CD4-positive, CD25-positive, alpha-beta regulatory T cell (primary cell): ENCODE measurements around the gene PLS1. TPM values are rescaled to one million over a fixed set of nuclear protein-coding genes. Genes with fewer than 3 reads are reported as not detected.

Experiments used
- ATAC-seq, 2 donors: fragments of 150-1000 bp; cut with Tn5 transposase; one replicate each; pipeline ENCODE4 v1.10.0; 2021; ENCODE audit warnings: low read depth in 2 of 2, moderate number of reproducible peaks in 2 of 2, moderate library complexity in 1 of 2
- DNase-seq, 3 donors: peaks; one replicate each; pipeline versions ENCODE4 v3.0.0 to v3.0.0-alpha.2; 2012 to 2022; ENCODE audit warnings: mixed read lengths in 1 of 3
- H3K27ac ChIP-seq: one replicate; pipeline ENCODE4 v1.7.0; 2013; ENCODE audit warnings: mild to moderate bottlenecking, low read length; ENCODE audit not compliant: insufficient read depth, poor library complexity, severe bottlenecking
- H3K27me3 ChIP-seq: one replicate; pipeline ENCODE4 v1.7.0; 2013; ENCODE audit warnings: low read length; ENCODE audit not compliant: control insufficient read depth, insufficient read depth
- H3K36me3 ChIP-seq: one replicate; pipeline ENCODE4 v1.7.0; 2013; ENCODE audit warnings: mild to moderate bottlenecking, low read length, moderate library complexity; ENCODE audit not compliant: control insufficient read depth, insufficient read depth
- H3K4me1 ChIP-seq: 2 replicates; pipeline ENCODE4 v1.7.0; 2013; ENCODE audit warnings: mild to moderate bottlenecking, low read length; ENCODE audit not compliant: insufficient read depth, control insufficient read depth, poor library complexity, severe bottlenecking
- H3K4me3 ChIP-seq: one replicate; pipeline ENCODE4 v1.7.0; 2013; ENCODE audit warnings: low read depth, mild to moderate bottlenecking, low read length, moderate library complexity
- H3K9me3 ChIP-seq, 2 experiments: 1 replicate in 1 of 2; 2 replicates in 1 of 2; pipeline ENCODE4 v1.7.0; 2013; ENCODE audit warnings: low read length in 2 of 2, mild to moderate bottlenecking in 1 of 2, moderate library complexity in 1 of 2; ENCODE audit not compliant: control insufficient read depth in 2 of 2
- H3K27ac Mint-ChIP-seq, 3 donors: one replicate each; pipeline ENCODE4 v1.8.0; 2020 to 2022; ENCODE audit warnings: mild to moderate bottlenecking in 3 of 3, mixed read lengths in 3 of 3, moderate library complexity in 2 of 3
- H3K27me3 Mint-ChIP-seq: one replicate; pipeline ENCODE4 v1.8.0; 2022; ENCODE audit warnings: mild to moderate bottlenecking, mixed read lengths
- H3K36me3 Mint-ChIP-seq: one replicate; pipeline ENCODE4 v1.8.0; 2020; ENCODE audit warnings: mixed read lengths
- H3K4me1 Mint-ChIP-seq, 4 donors: one replicate each; pipeline ENCODE4 v1.8.0; 2020 to 2022; ENCODE audit warnings: mixed read lengths in 4 of 4, mild to moderate bottlenecking in 1 of 4
- H3K4me3 Mint-ChIP-seq, 4 donors: one replicate each; pipeline ENCODE4 v1.8.0; 2020 to 2022; ENCODE audit warnings: mild to moderate bottlenecking in 4 of 4, mixed read lengths in 4 of 4, moderate library complexity in 3 of 4
- H3K9me3 Mint-ChIP-seq, 7 donors: one replicate each; pipeline ENCODE4 v1.8.0; 2020 to 2022; ENCODE audit warnings: mixed read lengths in 7 of 7, mild to moderate bottlenecking in 3 of 7, moderate library complexity in 2 of 7
- polyA plus RNA-seq, 4 donors: library from polyadenylated mRNA; unstranded; fragments of 300-500 nt; fragmentation: Illumina TruSeq; gene quantifications; one replicate each; pipeline ENCODE4 v1.2.3, GENCODE V29; 2021
- total RNA-seq: library from RNA; stranded (reverse); gene quantifications from one replicate; pipeline ENCODE4 v1.2.3, GENCODE V29; 2022

The PLS1 gene
- total and polyA plus RNA-seq, 5 donors from 2014 or later, result 1.00 to 4.7 (median 2.5) TPM

DNA sequence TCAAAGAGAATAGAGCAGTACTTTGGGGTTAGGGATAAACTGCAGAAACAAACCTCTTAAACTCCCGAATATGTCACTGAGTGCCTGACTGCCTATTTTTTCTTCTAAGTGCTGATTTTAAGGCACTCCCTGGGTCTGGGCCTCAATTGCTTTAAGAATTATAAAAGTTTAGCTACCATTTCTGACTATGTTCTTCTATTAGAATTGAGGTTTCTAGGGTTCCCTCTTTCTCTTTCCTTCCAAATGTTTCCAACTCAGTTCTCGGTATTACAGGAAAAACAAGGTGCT lies 28.9 kb downstream of the PLS1 start:
- H3K4me1 Mint-ChIP-seq, result peaks cover 0 to 4% (median 0%) of the 10 kb centered on the region in 4 donors
- H3K27ac Mint-ChIP-seq, result no peak overlapping the region
- peaks cover 18% of the 10 kb centered on the region for H3K27me3 Mint-ChIP-seq
- no peak for ATAC-seq
- H3K9me3 Mint-ChIP-seq, result no peaks in the 10 kb centered on the region
- no peaks in the 10 kb centered on the region for H3K9me3 ChIP-seq
- no peaks in the 10 kb centered on the region for H3K36me3 ChIP-seq
- DNase-seq, result no peak
- H3K36me3 Mint-ChIP-seq, result no peaks in the 10 kb centered on the region
- no peak overlapping the region for H3K4me3 Mint-ChIP-seq
- H3K4me1 ChIP-seq, result no peaks in the 10 kb centered on the region
- no peaks in the 10 kb centered on the region for H3K27me3 ChIP-seq
- H3K4me3 ChIP-seq, result no peak overlapping the region
- H3K27ac ChIP-seq, result no peak overlapping the region

DNA sequence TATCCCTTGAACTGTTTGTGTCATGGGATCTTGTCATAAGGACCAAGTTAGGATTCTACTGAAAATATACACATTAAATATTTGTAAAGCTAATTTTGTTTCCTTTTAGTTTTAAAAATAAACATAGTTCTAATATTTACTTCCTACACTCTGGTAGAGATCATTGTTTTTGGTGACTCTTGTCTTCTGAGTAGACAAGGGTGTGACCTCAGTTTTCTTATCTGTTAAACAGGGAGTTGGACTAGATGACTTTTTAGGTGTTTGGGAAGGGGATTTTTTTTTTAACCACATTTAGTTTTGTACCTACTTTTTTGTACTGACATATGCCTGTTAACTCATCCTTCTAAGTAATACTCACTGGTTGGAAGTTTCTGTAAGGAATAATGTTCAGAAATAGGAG lies 30.8 kb downstream of the PLS1 start:
- Histone ChIP-seq H3K27me3 (no peaks in the 10 kb centered on the region), H3K4me1 (no peaks in the 10 kb centered on the region), H3K9me3 (no peaks in the 10 kb centered on the region), H3K36me3 (no peaks in the 10 kb centered on the region), H3K4me3 (no peak overlapping the region), H3K27ac (no peak overlapping the region)
- H3K27me3 Mint-ChIP-seq, result peaks cover 26% of the 10 kb centered on the region
- no peak overlapping the region for H3K4me3 Mint-ChIP-seq
- ATAC-seq (no peak), DNase-seq (no peak)
- no peak overlapping the region for H3K27ac Mint-ChIP-seq
- no peaks in the 10 kb centered on the region for H3K36me3 Mint-ChIP-seq
- no peaks in the 10 kb centered on the region for H3K9me3 Mint-ChIP-seq
- H3K4me1 Mint-ChIP-seq, result peaks cover 0 to 4% (median 0%) of the 10 kb centered on the region in 4 donors

DNA sequence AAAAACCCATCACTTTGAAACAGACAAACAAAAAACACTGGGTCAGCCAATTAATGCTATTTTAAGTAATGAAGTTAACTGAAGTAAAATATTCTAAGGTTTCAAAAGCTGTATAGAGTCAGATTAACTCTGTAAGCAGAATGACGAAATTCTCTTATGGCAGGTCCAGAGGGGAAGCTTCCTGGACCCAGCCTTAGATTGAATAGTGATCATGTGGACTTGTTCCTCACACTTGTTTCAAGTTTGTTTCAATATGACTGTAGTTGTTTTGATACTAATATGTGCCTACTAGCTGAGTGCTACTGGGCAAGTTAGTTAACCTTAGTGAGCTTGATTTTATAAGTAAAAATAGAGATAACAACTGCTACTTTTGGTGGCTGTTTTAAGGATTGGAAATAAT lies 32.6 kb downstream of the PLS1 start:
- Mint-ChIP-seq H3K27ac (no peak overlapping the region), H3K4me1 (peaks cover 0 to 4% (median 0%) of the 10 kb centered on the region in 4 donors), H3K36me3 (no peaks in the 10 kb centered on the region), H3K4me3 (no peak overlapping the region), H3K9me3 (no peaks in the 10 kb centered on the region), H3K27me3 (peaks cover 26% of the 10 kb centered on the region)
- H3K4me1 ChIP-seq, result no peaks in the 10 kb centered on the region
- no peaks in the 10 kb centered on the region for H3K9me3 ChIP-seq
- H3K36me3 ChIP-seq, result no peaks in the 10 kb centered on the region
- no peak overlapping the region for H3K27ac ChIP-seq
- no peaks in the 10 kb centered on the region for H3K27me3 ChIP-seq
- ATAC-seq, result no peak
- H3K4me3 ChIP-seq, result no peak overlapping the region
- DNase-seq, result peak in 1 of 3 donors; percentile 27

DNA sequence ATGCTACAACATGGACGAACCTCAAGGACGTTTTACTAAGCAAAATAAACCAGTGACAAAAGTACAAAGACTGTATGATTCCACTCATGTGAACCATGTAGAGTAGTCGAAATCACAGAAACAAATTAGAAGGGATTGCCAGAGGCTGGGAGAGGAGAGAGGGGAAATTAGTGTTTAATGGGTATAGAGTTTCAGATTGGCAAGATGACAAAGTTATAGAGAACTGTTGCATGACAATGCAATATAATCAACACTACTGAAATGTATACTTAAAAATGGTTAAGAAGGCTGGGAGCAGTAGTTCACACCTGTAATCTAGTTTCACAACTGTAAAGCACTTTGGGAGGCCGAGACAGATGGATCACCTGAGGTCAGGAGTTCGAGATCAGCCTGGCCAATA lies 36.9 kb downstream of the PLS1 start:
- H3K9me3 ChIP-seq, result no peaks in the 10 kb centered on the region
- ATAC-seq, result no peak
- no peak overlapping the region for H3K4me3 ChIP-seq
- H3K27ac ChIP-seq, result no peak overlapping the region
- Mint-ChIP-seq H3K27ac (no peak overlapping the region), H3K27me3 (peaks cover 27% of the 10 kb centered on the region), H3K4me1 (no peaks in the 10 kb centered on the region), H3K36me3 (no peaks in the 10 kb centered on the region), H3K9me3 (no peaks in the 10 kb centered on the region), H3K4me3 (no peak overlapping the region)
- no peaks in the 10 kb centered on the region for H3K4me1 ChIP-seq
- H3K36me3 ChIP-seq, result no peaks in the 10 kb centered on the region
- DNase-seq, result no peak
- no peaks in the 10 kb centered on the region for H3K27me3 ChIP-seq

DNA sequence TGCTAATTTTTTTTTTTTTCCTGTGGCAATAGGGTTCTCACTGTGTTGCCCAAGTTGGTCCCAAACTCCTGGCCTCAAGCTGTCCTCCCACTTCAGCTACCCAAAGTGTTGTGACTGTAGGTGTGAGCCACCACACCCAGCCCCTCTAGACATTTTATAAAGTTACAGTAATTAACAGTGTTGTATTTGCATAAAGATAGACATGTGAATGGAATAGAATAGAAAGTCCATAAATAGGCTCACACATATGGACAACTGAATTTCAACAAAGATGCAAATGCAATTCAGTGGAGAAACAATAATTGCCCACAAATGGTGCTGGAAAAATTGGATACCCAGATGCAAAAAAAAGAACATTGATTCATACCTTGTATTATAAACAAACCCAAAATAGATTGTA lies 39.9 kb downstream of the PLS1 start:
- Mint-ChIP-seq H3K9me3 (no peaks in the 10 kb centered on the region), H3K36me3 (no peaks in the 10 kb centered on the region), H3K27ac (no peak overlapping the region), H3K4me3 (no peak overlapping the region), H3K4me1 (no peaks in the 10 kb centered on the region), H3K27me3 (peaks cover 24% of the 10 kb centered on the region)
- no peak for ATAC-seq
- no peak overlapping the region for H3K4me3 ChIP-seq
- DNase-seq, result no peak
- H3K27ac ChIP-seq, result no peak overlapping the region
- no peaks in the 10 kb centered on the region for H3K36me3 ChIP-seq
- H3K27me3 ChIP-seq, result no peaks in the 10 kb centered on the region
- H3K4me1 ChIP-seq, result no peaks in the 10 kb centered on the region
- H3K9me3 ChIP-seq, result no peaks in the 10 kb centered on the region

GRCh38 chr3:142636664-142637063 lies 40.5 kb downstream of the PLS1 start:
- Mint-ChIP-seq H3K4me3 (no peak overlapping the region), H3K27ac (no peak overlapping the region), H3K4me1 (no peaks in the 10 kb centered on the region), H3K9me3 (no peaks in the 10 kb centered on the region), H3K36me3 (no peaks in the 10 kb centered on the region), H3K27me3 (peaks cover 23% of the 10 kb centered on the region)
- Histone ChIP-seq H3K27me3 (no peaks in the 10 kb centered on the region), H3K36me3 (no peaks in the 10 kb centered on the region), H3K4me1 (no peaks in the 10 kb centered on the region), H3K9me3 (no peaks in the 10 kb centered on the region), H3K4me3 (no peak overlapping the region), H3K27ac (no peak overlapping the region)
- DNase-seq (no peak), ATAC-seq (no peak)

- DNase-seq (no peak), ATAC-seq (no peak)
- H3K9me3 Mint-ChIP-seq, result peaks cover 0 to 3% (median 0%) of the 10 kb centered on the region in 7 donors
- H3K36me3 Mint-ChIP-seq, result no peaks in the 10 kb centered on the region
- no peak overlapping the region for H3K4me3 Mint-ChIP-seq
- Histone ChIP-seq H3K4me1 (no peaks in the 10 kb centered on the region), H3K4me3 (no peak overlapping the region), H3K36me3 (no peaks in the 10 kb centered on the region), H3K9me3 (no peaks in the 10 kb centered on the region), H3K27me3 (no peaks in the 10 kb centered on the region), H3K27ac (no peak overlapping the region)
- H3K4me1 Mint-ChIP-seq, result peaks cover 0 to 2% (median 0%) of the 10 kb centered on the region in 4 donors
- H3K27ac Mint-ChIP-seq, result no peak overlapping the region
- H3K27me3 Mint-ChIP-seq, result peaks cover 26% of the 10 kb centered on the region
These were observed 42.1 kb downstream of the PLS1 start for GRCh38 chr3:142638291-142638690.

GRCh38 chr3:142641504-142641903 lies 45.3 kb downstream of the PLS1 start:
- Histone ChIP-seq H3K4me3 (no peak overlapping the region), H3K9me3 (no peaks in the 10 kb centered on the region), H3K27me3 (no peaks in the 10 kb centered on the region), H3K36me3 (no peaks in the 10 kb centered on the region), H3K27ac (no peak overlapping the region), H3K4me1 (no peaks in the 10 kb centered on the region)
- Mint-ChIP-seq H3K4me3 (no peak overlapping the region), H3K4me1 (peaks cover 0 to 2% (median 0%) of the 10 kb centered on the region in 4 donors), H3K9me3 (peaks cover 0 to 3% (median 0%) of the 10 kb centered on the region in 7 donors), H3K36me3 (no peaks in the 10 kb centered on the region), H3K27ac (no peak overlapping the region), H3K27me3 (peaks cover 12% of the 10 kb centered on the region)
- no peak for ATAC-seq
- DNase-seq, result no peak
